ENCODE measurements around the gene SUPT20HL1.
"Not testable (repeated sequence)": the region's sequence is repeated elsewhere in the genome, so short reads cannot be mapped to it uniquely, and the experiment has no call there.

Gene SUPT20HL1

DNA sequence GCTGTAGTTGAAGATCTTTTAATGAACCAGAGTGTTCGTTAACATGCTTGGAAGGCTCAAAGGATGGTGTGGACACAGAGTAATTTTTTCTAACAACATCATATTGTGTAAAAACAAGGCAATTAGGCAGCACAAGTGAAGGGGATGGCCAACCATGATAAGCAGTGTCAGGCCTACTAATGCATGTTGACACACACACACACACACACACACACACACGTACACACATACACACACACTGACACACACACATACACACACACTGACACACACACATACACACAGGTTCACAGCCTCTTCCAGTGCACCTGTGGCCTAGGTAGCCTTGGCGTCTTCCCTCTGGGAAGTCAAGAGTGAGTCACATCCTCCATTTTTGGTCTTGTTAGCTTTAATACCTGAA is at the start of gene SUPT20HL1:
SUPT20HL1 (plus strand) TSS at position 368 of the 400 bp plus-strand sequence. CDS start 2,122 bp downstream, outside the sequence.
- Mint-ChIP-seq H3K4me1 (peaks cover 13% of the 10 kb centered on the region), H3K9me3 (no peaks in the 10 kb centered on the region), H3K4me3 (no peak within 1 kb of the TSS), H3K36me3 (ENCODE audit: low read depth) (no peaks in the 10 kb centered on the region), H3K27me3 (ENCODE audit: low read depth) (no peaks in the 10 kb centered on the region), H3K27ac (no peak within 1 kb of the TSS)
- TF ChIP-seq, protein P1, sequence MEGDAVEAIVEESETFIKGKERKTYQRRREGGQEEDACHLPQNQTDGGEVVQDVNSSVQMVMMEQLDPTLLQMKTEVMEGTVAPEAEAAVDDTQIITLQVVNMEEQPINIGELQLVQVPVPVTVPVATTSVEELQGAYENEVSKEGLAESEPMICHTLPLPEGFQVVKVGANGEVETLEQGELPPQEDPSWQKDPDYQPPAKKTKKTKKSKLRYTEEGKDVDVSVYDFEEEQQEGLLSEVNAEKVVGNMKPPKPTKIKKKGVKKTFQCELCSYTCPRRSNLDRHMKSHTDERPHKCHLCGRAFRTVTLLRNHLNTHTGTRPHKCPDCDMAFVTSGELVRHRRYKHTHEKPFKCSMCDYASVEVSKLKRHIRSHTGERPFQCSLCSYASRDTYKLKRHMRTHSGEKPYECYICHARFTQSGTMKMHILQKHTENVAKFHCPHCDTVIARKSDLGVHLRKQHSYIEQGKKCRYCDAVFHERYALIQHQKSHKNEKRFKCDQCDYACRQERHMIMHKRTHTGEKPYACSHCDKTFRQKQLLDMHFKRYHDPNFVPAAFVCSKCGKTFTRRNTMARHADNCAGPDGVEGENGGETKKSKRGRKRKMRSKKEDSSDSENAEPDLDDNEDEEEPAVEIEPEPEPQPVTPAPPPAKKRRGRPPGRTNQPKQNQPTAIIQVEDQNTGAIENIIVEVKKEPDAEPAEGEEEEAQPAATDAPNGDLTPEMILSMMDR (IDR thresholded peaks at IDR 0.05; ENCODE audit: unreplicated experiment in 3 of 3) = no peak

DNA sequence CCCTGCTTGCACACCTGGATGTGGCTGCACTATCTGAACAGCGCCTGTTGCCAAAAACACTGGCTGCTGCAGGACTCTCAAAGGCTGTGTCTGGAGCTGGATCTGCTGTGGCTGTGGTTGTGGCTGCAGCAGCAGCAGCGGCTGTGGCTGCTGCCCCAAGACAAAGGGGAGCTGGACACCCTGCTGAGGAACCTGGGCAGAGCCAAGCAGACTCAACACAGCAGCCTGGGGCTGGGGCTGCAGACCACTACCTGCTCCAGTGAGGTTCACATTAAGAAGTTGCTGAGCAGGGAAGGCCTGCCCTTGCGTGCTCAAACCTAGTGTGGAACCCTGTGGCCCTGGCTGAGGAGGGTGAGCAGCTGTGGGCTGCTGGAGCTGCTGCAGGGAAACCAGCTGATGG is 49.5 kb upstream of the SUPT20HL1 start:
- Mint-ChIP-seq H3K4me1 (peaks cover 28% of the 10 kb centered on the region), H3K27ac (peak overlapping the region; percentile 66 to 84 (median 77))
- not testable (repeated sequence) for H3K9me3 Mint-ChIP-seq; H3K27me3 Mint-ChIP-seq (ENCODE audit: low read depth); H3K4me3 Mint-ChIP-seq; H3K36me3 Mint-ChIP-seq (ENCODE audit: low read depth)

DNA sequence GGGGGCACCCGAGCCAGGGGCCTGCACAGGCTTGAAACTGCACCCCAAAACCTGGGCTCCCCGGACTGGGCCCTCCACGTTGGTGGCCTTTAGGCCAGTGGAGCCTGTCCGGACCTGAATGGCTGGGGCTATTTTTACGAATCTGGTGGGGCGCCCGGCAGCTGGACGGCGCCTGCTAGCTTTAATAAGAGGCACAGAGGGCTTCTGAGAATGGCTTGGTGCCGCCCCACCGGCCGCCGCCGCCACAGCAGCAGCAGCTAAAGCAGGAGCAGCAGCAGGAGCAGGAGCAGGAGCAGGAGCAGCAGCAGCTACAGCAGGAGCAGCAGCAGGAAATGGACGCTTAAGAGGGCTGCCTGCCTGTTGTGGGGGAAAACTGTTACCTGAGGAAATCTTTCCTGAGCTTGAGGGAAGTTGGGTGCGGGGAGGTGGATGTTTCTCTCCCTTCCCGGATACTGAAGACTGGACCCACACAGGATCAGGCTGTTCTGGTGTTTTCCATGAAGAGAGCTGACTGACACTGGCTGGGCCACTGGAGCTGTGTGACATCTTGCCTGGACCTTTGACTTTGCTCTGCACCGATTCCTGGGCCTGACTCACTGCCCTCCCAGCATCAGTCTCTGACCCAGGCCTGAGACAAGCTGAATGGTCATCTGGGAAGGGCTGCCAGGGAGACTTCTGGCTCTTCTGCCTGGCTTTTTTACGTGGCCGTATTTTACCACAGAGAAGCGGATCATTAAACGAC is 48.8 kb upstream of the SUPT20HL1 start:
- H3K9me3 Mint-ChIP-seq; H3K36me3 Mint-ChIP-seq (ENCODE audit: low read depth); H3K27me3 Mint-ChIP-seq (ENCODE audit: low read depth); H3K4me3 Mint-ChIP-seq: not testable (repeated sequence)
- Mint-ChIP-seq H3K27ac (peak overlapping the region; percentile 37 to 93 (median 84)), H3K4me1 (peaks cover 29% of the 10 kb centered on the region)

- H3K27me3 Mint-ChIP-seq (ENCODE audit: low read depth); H3K4me3 Mint-ChIP-seq; H3K9me3 Mint-ChIP-seq: not testable (repeated sequence)
Measured at GRCh38 chrX:24312249-24312607, 48.2 kb upstream of the SUPT20HL1 start.

GRCh38 chrX:24314019-24314635 is 46.3 kb upstream of the SUPT20HL1 start, which contains the start of gene SUPT20HL2:
TSS of gene SUPT20HL2 (minus strand) at chrX:24314069. CDS start at chrX:24313315, 754 bp downstream.
- Mint-ChIP-seq H3K4me1 (peaks cover 44% of the 10 kb centered on the region), H3K27me3 (ENCODE audit: low read depth) (no peaks in the 10 kb centered on the region), H3K9me3 (no peaks in the 10 kb centered on the region), H3K27ac (peak within 1 kb of the TSS in 2 of 3 experiments; percentile 16 to 97), H3K4me3 (no peak within 1 kb of the TSS), H3K36me3 (ENCODE audit: low read depth) (no peaks in the 10 kb centered on the region)
- TF ChIP-seq, protein P1 (IDR thresholded peaks at IDR 0.05; ENCODE audit: unreplicated experiment in 3 of 3) = no peak

More at GRCh38 chrX:24312249-24312607, 48.2 kb upstream of the SUPT20HL1 start:
- Mint-ChIP-seq H3K4me1 (peaks cover 29% of the 10 kb centered on the region), H3K27ac (peak overlapping the region; percentile 37 to 93 (median 84))
- not testable (repeated sequence) for H3K36me3 Mint-ChIP-seq (ENCODE audit: low read depth)

- Mint-ChIP-seq H3K4me1 (peaks cover 33% of the 10 kb centered on the region), H3K4me3 (no peak overlapping the region), H3K27me3 (ENCODE audit: low read depth) (no peaks in the 10 kb centered on the region), H3K27ac (peak overlapping the region; percentile 76 to 97 (median 89)), H3K36me3 (ENCODE audit: low read depth) (no peaks in the 10 kb centered on the region), H3K9me3 (no peaks in the 10 kb centered on the region)
- TF ChIP-seq, protein P1 (IDR thresholded peaks at IDR 0.05; ENCODE audit: unreplicated experiment in 3 of 3) = no peak
Measured at GRCh38 chrX:24316111-24316510, 44.3 kb upstream of the SUPT20HL1 start.

GRCh38 chrX:24317567-24317966 is 42.9 kb upstream of the SUPT20HL1 start:
- Mint-ChIP-seq H3K27me3 (ENCODE audit: low read depth) (no peaks in the 10 kb centered on the region), H3K27ac (peak overlapping the region; percentile 65 to 97 (median 68)), H3K4me3 (no peak overlapping the region), H3K9me3 (no peaks in the 10 kb centered on the region), H3K36me3 (ENCODE audit: low read depth) (no peaks in the 10 kb centered on the region), H3K4me1 (peaks cover 27% of the 10 kb centered on the region)
- TF ChIP-seq, protein P1 (IDR thresholded peaks at IDR 0.05; ENCODE audit: unreplicated experiment in 3 of 3) = no peak
